A549 (cell line): ENCODE measurements around the gene WASF3. TPM values are rescaled to one million over a fixed set of nuclear protein-coding genes. Genes with fewer than 3 reads are reported as not detected.
A peak's percentile ranks its signal among the peaks of the same experiment; 100 is the strongest.

Experiments used
- ATAC-seq, 2 experiments: fragments of 200-7000 bp in 1 of 2; fragments of >200 bp in 1 of 2; cut with Nextera tagmentation in 1 of 2; cut with Tn5 transposase in 1 of 2; 3 replicates each; pipeline versions ENCODE4 v1.8.0 to v1.9.1; 2018 to 2020; ENCODE audit warnings: mild to moderate bottlenecking in 1 of 2, moderate library complexity in 1 of 2
- CTCF ChIA-PET: fragments of 300-600 bp; sonication (Branson Sonifier 250); formaldehyde crosslinking; extraction: SDS; loops from one replicate; lab custom pipeline; 2021; ENCODE audit warnings: antibody characterized with exemption, inconsistent platforms; lab: Yijun Ruan, JAX
- POLR2A ChIA-PET: fragments of 350-600 bp; formaldehyde crosslinking; extraction: SDS; loops from one replicate; lab custom pipeline; 2021; ENCODE audit warnings: antibody characterized with exemption, inconsistent platforms; lab: Yijun Ruan, JAX
- DNase-seq, 2 experiments: peaks; one replicate each; pipeline versions ENCODE4 v3.0.0 to v3.0.0-alpha.2; 2011 to 2016; ENCODE audit warnings: low read depth in 1 of 2, low spot score in 1 of 2
- FAIRE-seq: peaks from 2 replicates; lab custom pipeline; 2011; peaks lifted over from hg19 to GRCh38; lab: Jason Lieb, UNC
- H3K27ac ChIP-seq, 2 experiments: fragments of >200 bp; sonication (Bioruptor Twin); formaldehyde crosslinking; 3 replicates each; pipeline ENCODE4 v1.5.1; 2016 to 2017
- H3K4me1 ChIP-seq: fragments of >200 bp; sonication (Bioruptor Twin); formaldehyde crosslinking; 3 replicates; pipeline ENCODE4 v1.6.1; 2016
- H3K4me2 ChIP-seq: fragments of >200 bp; sonication (Bioruptor Twin); formaldehyde crosslinking; 3 replicates; pipeline ENCODE4 v1.6.1; 2016
- H3K4me3 ChIP-seq: fragments of >200 bp; sonication (Bioruptor Twin); formaldehyde crosslinking; 3 replicates; pipeline ENCODE4 v1.5.1; 2016
- H3K9me3 ChIP-seq: fragments of >200 bp; sonication (Bioruptor Twin); formaldehyde crosslinking; 3 replicates; pipeline ENCODE4 v1.6.1; 2016
- BCL3 ChIP-seq: fragments of >200 bp; sonication (Bioruptor Twin); formaldehyde crosslinking; IDR thresholded peaks from 3 replicates; pipeline ENCODE4 v1.6.1; 2016
- CEBPB ChIP-seq, 2 experiments: fragments of >200 bp in 1 of 2; sonication (Bioruptor Twin) in 1 of 2; formaldehyde crosslinking in 1 of 2; IDR thresholded peaks; 2 replicates each; pipeline ENCODE4 v1.6.1; 2012 to 2016
- CHD2 ChIP-seq: fragments of 150-350 bp; IDR thresholded peaks from 2 replicates; pipeline ENCODE4 v1.6.1; 2014; ENCODE audit warnings: low read length; ENCODE audit not compliant: partially characterized antibody
- CHD4 ChIP-seq: fragments of 200-600 bp; sonication (generic); IDR thresholded peaks from 2 replicates; pipeline ENCODE4 v1.6.1; 2016; ENCODE audit warnings: antibody characterized with exemption, mild to moderate bottlenecking, borderline replicate concordance
- EHF ChIP-seq: fragments of 250-450 bp; sonication (Bioruptor Pico); IDR thresholded peaks from 2 replicates; pipeline ENCODE4 v1.5.0; 2020; ENCODE audit warnings: mild to moderate bottlenecking
- FOSB ChIP-seq: fragments of 250-450 bp; sonication (Bioruptor Pico); IDR thresholded peaks from 2 replicates; pipeline ENCODE4 v1.5.0; 2020; ENCODE audit warnings: mild to moderate bottlenecking, moderate library complexity
- FOXS1 ChIP-seq: fragments of 250-450 bp; sonication (Bioruptor Pico); IDR thresholded peaks from 2 replicates; pipeline ENCODE4 v1.5.0; 2020; ENCODE audit warnings: mild to moderate bottlenecking, moderate library complexity
- GATA3 ChIP-seq: IDR thresholded peaks from 2 replicates; pipeline ENCODE4 v1.6.1; 2012; ENCODE audit warnings: borderline replicate concordance
- HDAC2 ChIP-seq: fragments of 200-600 bp; sonication (generic); IDR thresholded peaks from 2 replicates; pipeline ENCODE4 v1.6.1; 2016
- HEYL ChIP-seq: fragments of 250-450 bp; sonication (Bioruptor Pico); IDR thresholded peaks from 2 replicates; pipeline ENCODE4 v1.8.0; 2021; ENCODE audit warnings: mild to moderate bottlenecking, moderate library complexity
- HMGXB4 ChIP-seq: fragments of 250-450 bp; sonication (Bioruptor Pico); IDR thresholded peaks from 2 replicates; pipeline ENCODE4 v1.5.0; 2021; ENCODE audit warnings: mild to moderate bottlenecking, moderate library complexity, borderline replicate concordance
- JUN ChIP-seq, 2 experiments: fragments of >200 bp; sonication (Bioruptor Twin); formaldehyde crosslinking; IDR thresholded peaks; 2 replicates in 1 of 2; 3 replicates in 1 of 2; pipeline ENCODE4 v1.6.1; 2016 to 2017
- JUNB ChIP-seq: fragments of >200 bp; sonication (Bioruptor Twin); formaldehyde crosslinking; IDR thresholded peaks from 2 replicates; pipeline ENCODE4 v1.6.1; 2016
- KDM5A ChIP-seq: fragments of 200-600 bp; sonication (generic); IDR thresholded peaks from 2 replicates; pipeline ENCODE4 v1.6.1; 2016; ENCODE audit warnings: antibody characterized with exemption, mild to moderate bottlenecking
- MAFK ChIP-seq: fragments of 450-650 bp; IDR thresholded peaks from 2 replicates; pipeline ENCODE4 v1.6.1; 2014; ENCODE audit not compliant: partially characterized antibody
- MAZ ChIP-seq: fragments of 150-350 bp; IDR thresholded peaks from 2 replicates; pipeline ENCODE4 v1.6.1; 2014; ENCODE audit warnings: antibody characterized with exemption, low read depth, low read length, borderline replicate concordance
- NFE2L2 ChIP-seq: fragments of 150-350 bp; conservative IDR thresholded peaks from 2 replicates; pipeline ENCODE4 v1.6.1; 2014; ENCODE audit warnings: low read length
- NR3C1 ChIP-seq: fragments of >200 bp; sonication (Bioruptor Twin); formaldehyde crosslinking; IDR thresholded peaks from 3 replicates; pipeline ENCODE4 v1.6.1; 2017
- PHF8 ChIP-seq: fragments of 200-600 bp; sonication (generic); IDR thresholded peaks from 2 replicates; pipeline ENCODE4 v1.6.1; 2016; ENCODE audit warnings: low read depth, mild to moderate bottlenecking, antibody characterized with exemption, moderate library complexity, borderline replicate concordance
- POLR2AphosphoS2 ChIP-seq: conservative IDR thresholded peaks from 2 replicates; pipeline ENCODE4 v1.6.1; 2012; ENCODE audit warnings: low read length, improper control_type of control experiment, inconsistent platforms
- RARB ChIP-seq: fragments of 250-450 bp; sonication (Bioruptor Pico); IDR thresholded peaks from 2 replicates; pipeline ENCODE4 v1.8.0; 2021; ENCODE audit warnings: mild to moderate bottlenecking, moderate library complexity
- RCOR1 ChIP-seq: fragments of 150-350 bp; IDR thresholded peaks from 2 replicates; pipeline ENCODE4 v1.6.1; 2014; ENCODE audit warnings: antibody characterized with exemption, low read length, low read depth
- REST ChIP-seq: fragments of 200-600 bp; sonication (generic); IDR thresholded peaks from 2 replicates; pipeline ENCODE4 v1.6.1; 2016; ENCODE audit warnings: antibody characterized with exemption, mild to moderate bottlenecking, moderate library complexity
- RNF2 ChIP-seq: fragments of 200-600 bp; sonication (generic); IDR thresholded peaks from 2 replicates; pipeline ENCODE4 v1.6.1; 2016; ENCODE audit warnings: low read depth, mild to moderate bottlenecking, antibody characterized with exemption, moderate library complexity, borderline replicate concordance
- SMC3 ChIP-seq: fragments of >200 bp; sonication (Bioruptor Twin); formaldehyde crosslinking; IDR thresholded peaks from 3 replicates; pipeline ENCODE4 v1.6.1; 2018; ENCODE audit warnings: inconsistent platforms
- SREBF2 ChIP-seq: fragments of 450-650 bp; IDR thresholded peaks from 2 replicates; pipeline ENCODE4 v1.6.1; 2014; ENCODE audit warnings: mild to moderate bottlenecking, moderate library complexity
- TFCP2L1 ChIP-seq: fragments of 250-450 bp; sonication (Bioruptor Pico); IDR thresholded peaks from 2 replicates; pipeline ENCODE4 v1.5.0; 2021; ENCODE audit warnings: mild to moderate bottlenecking
- USF2 ChIP-seq: fragments of 450-650 bp; IDR thresholded peaks from 2 replicates; pipeline ENCODE4 v1.6.1; 2014; ENCODE audit warnings: antibody characterized with exemption
- ZFP36 ChIP-seq: fragments of 450-650 bp; IDR thresholded peaks from 2 replicates; pipeline ENCODE4 v1.6.1; 2014; ENCODE audit warnings: borderline replicate concordance; ENCODE audit not compliant: partially characterized antibody
- ZNF302 ChIP-seq: fragments of 250-450 bp; sonication (Bioruptor Pico); IDR thresholded peaks from 2 replicates; pipeline ENCODE4 v1.9.0; 2021; ENCODE audit warnings: inconsistent platforms, mild to moderate bottlenecking, moderate library complexity
- WGBS: methylation state at CpG from one replicate; pipeline ENCODE4 v1.1.6; 2017; ENCODE audit errors: missing lambda C conversion rate; 5-methylcytosine and 5-hydroxymethylcytosine counted together
- polyA plus RNA-seq, 4 experiments: library from polyadenylated mRNA; depleted of rRNA in 3 of 4; stranded (reverse); fragments of >200 nt; fragmentation: RNase III in 1 of 4; extraction: RNeasy Plus Mini Kit Qiagen cat#74134 plus additional on column Dnase treatment in 1 of 4; gene quantifications; 2 replicates in 3 of 4; 3 replicates in 1 of 4; pipeline ENCODE4 v1.2.3, GENCODE V29; 2011 to 2017
- TF ChIP-seq, protein P1 (sequence below): IDR thresholded peaks from 2 replicates; pipeline ENCODE4 v1.6.1; 2012; ENCODE audit warnings: low read depth, borderline replicate concordance
- TF ChIP-seq, protein P2 (sequence below): fragments of >200 bp; sonication (Bioruptor Twin); formaldehyde crosslinking; IDR thresholded peaks from 2 replicates; pipeline ENCODE4 v1.6.1; 2016

WASF3 gene
- polyA plus RNA-seq, 2 of the 4 experiments (the other 2 are of a cell fraction) = 0.09 to 0.56 TPM

- TF ChIP-seq REST (no peak), USF2 (no peak), SMC3 (peak; percentile 63), ZFP36 (no peak), MAFK (peak; percentile 79), HDAC2 (no peak), EHF (no peak), POLR2AphosphoS2 (no peak), JUNB (no peak), CHD4 (no peak), TFCP2L1 (CRISPR knock-in tag) (no peak), RARB (CRISPR knock-in tag) (no peak), RNF2 (no peak), JUN (IDR thresholded peaks at IDR 0.05) (no peak), FOSB (no peak), MAZ (no peak)
- TF ChIP-seq, protein P1, sequence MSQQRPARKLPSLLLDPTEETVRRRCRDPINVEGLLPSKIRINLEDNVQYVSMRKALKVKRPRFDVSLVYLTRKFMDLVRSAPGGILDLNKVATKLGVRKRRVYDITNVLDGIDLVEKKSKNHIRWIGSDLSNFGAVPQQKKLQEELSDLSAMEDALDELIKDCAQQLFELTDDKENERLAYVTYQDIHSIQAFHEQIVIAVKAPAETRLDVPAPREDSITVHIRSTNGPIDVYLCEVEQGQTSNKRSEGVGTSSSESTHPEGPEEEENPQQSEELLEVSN = no peak
Observed at GRCh38 chr13:26698392-26699196, 141.1 kb downstream of the WASF3 start (continued).

GRCh38 chr13:26699197-26699490 is 141.7 kb downstream of the WASF3 start:
- Histone ChIP-seq H3K27ac (no peak overlapping the region), H3K4me2 (no peak overlapping the region), H3K9me3 (no peaks in the 10 kb centered on the region), H3K4me3 (no peak overlapping the region), H3K4me1 (no peaks in the 10 kb centered on the region)
- ChIA-PET CTCF (interaction anchor here (0.5 to 2.4 kb wide), 14 partner anchors 9 to 631 kb away, joined by 3 to 37 read pairs (median 6); no protein-coding TSS in a partner anchor), POLR2A (interaction anchor here (1.0 kb wide), 1 partner anchor 514 kb away, joined by 4 read pairs; no protein-coding TSS in a partner anchor)
- FAIRE-seq (no peak), DNase-seq (no peak), ATAC-seq (no peak)
- TF ChIP-seq ZNF302 (CRISPR knock-in tag) = no peak
- no peak for TF ChIP-seq PHF8
- no peak for TF ChIP-seq BCL3
- TF ChIP-seq NFE2L2 = no peak
- TF ChIP-seq CHD4 = no peak
- TF ChIP-seq, protein P1 = no peak
- no peak for TF ChIP-seq GATA3
- TF ChIP-seq SREBF2 = no peak
- no peak for TF ChIP-seq HEYL (CRISPR knock-in tag)
- TF ChIP-seq CEBPB (IDR thresholded peaks at IDR 0.05) = no peak
- no peak for TF ChIP-seq JUN (IDR thresholded peaks at IDR 0.05)
- TF ChIP-seq, protein P2, sequence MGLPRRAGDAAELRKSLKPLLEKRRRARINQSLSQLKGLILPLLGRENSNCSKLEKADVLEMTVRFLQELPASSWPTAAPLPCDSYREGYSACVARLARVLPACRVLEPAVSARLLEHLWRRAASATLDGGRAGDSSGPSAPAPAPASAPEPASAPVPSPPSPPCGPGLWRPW = no peak
- TF ChIP-seq RCOR1 = no peak
- no peak for TF ChIP-seq CHD2
- no peak for TF ChIP-seq KDM5A
- TF ChIP-seq RNF2 = no peak
- no peak for TF ChIP-seq HMGXB4 (CRISPR knock-in tag)
- no peak for TF ChIP-seq FOXS1 (CRISPR knock-in tag)
- TF ChIP-seq FOSB = no peak
- TF ChIP-seq NR3C1 = no peak
- whole genome bisulfite sequencing = 60% methylated on average over 1 of the region's 2 CpGs
